HFF-Myc (cell line): ENCODE results near the gene HLA-DOB.

Source experiments
- DNase-seq: peaks from one replicate; pipeline ENCODE4 v3.0.0-alpha.2; 2011; ENCODE audit warnings: low read depth; ENCODE audit errors: extremely low read depth
- H3K4me3 ChIP-seq: replicated peaks from 2 replicates; pipeline ENCODE4 v1.5.1; 2011; ENCODE audit warnings: low read depth, mild to moderate bottlenecking, control low read depth, low read length
- TF ChIP-seq, protein P1 (sequence below): IDR thresholded peaks from 2 replicates; pipeline ENCODE4 v1.5.1; 2012; ENCODE audit warnings: mild to moderate bottlenecking, low read depth, low read length, control low read depth; ENCODE audit errors: missing control alignments

Gene HLA-DOB

DNA sequence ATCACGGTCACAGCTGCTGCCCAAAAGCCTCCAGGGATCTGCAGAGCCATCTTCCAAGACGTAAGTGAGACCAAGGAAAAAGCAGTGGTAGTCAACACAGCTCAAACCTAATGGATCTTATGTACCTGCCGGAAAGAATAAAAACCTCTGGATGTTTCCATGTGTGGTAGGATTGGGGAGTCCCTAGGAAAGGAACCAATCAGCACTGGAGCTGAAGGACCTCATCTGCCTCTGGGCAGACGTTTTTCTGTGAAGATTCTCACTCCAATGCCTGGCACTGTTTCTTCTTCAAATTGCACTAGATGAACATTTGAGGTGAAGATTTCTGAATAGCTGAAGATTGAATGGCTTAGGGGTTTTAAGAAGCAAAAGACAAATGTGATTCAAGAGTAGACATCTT, 53.4 kb downstream of the HLA-DOB start, which contains the start of gene HLA-DQB2:
TSS of gene HLA-DQB2 (minus strand) at position 112 of the 400 bp plus-strand sequence. CDS start at position 50, 62 bp downstream.
- TF ChIP-seq, protein P1, sequence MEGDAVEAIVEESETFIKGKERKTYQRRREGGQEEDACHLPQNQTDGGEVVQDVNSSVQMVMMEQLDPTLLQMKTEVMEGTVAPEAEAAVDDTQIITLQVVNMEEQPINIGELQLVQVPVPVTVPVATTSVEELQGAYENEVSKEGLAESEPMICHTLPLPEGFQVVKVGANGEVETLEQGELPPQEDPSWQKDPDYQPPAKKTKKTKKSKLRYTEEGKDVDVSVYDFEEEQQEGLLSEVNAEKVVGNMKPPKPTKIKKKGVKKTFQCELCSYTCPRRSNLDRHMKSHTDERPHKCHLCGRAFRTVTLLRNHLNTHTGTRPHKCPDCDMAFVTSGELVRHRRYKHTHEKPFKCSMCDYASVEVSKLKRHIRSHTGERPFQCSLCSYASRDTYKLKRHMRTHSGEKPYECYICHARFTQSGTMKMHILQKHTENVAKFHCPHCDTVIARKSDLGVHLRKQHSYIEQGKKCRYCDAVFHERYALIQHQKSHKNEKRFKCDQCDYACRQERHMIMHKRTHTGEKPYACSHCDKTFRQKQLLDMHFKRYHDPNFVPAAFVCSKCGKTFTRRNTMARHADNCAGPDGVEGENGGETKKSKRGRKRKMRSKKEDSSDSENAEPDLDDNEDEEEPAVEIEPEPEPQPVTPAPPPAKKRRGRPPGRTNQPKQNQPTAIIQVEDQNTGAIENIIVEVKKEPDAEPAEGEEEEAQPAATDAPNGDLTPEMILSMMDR = no peak
- H3K4me3 ChIP-seq = no peak within 1 kb of the TSS
- DNase-seq = no peak
